HFFc6 (cell line): ENCODE results near the gene TMEM203. TPM values are rescaled to one million over a fixed set of nuclear protein-coding genes. Genes with fewer than 3 reads are reported as not detected.

Source experiments
- DNase-seq: peaks from one replicate; pipeline ENCODE4 v3.0.0-alpha.2; 2018
- H3K27ac Mint-ChIP-seq: 2 replicates; pipeline ENCODE4 v1.8.0; 2020; ENCODE audit warnings: mild to moderate bottlenecking, mixed read lengths
- H3K27me3 Mint-ChIP-seq: 2 replicates; pipeline ENCODE4 v1.8.0; 2021; ENCODE audit warnings: mild to moderate bottlenecking, moderate library complexity, mixed read lengths; ENCODE audit not compliant: insufficient read depth
- H3K36me3 Mint-ChIP-seq: 2 replicates; pipeline ENCODE4 v1.8.0; 2021; ENCODE audit warnings: low read depth, mixed read lengths
- H3K4me1 Mint-ChIP-seq: 2 replicates; pipeline ENCODE4 v1.8.0; 2020; ENCODE audit warnings: low read depth, mixed read lengths
- H3K4me3 Mint-ChIP-seq: 2 replicates; pipeline ENCODE4 v1.8.0; 2020; ENCODE audit warnings: mild to moderate bottlenecking, moderate library complexity, mixed read lengths
- H3K9me3 Mint-ChIP-seq: 2 replicates; pipeline ENCODE4 v1.8.0; 2020; ENCODE audit warnings: mild to moderate bottlenecking, mixed read lengths
- total RNA-seq, 6 experiments: library from RNA; stranded (reverse); fragmentation: NEBNext Ultra II Directional; extraction: Animal tissue kit (Norgen Biotek cat#: 25700); gene quantifications; 2 replicates in 1 of 6; 3 replicates in 5 of 6; pipeline ENCODE4 v1.2.3, GENCODE V29; 2021
- TF ChIP-seq, protein P1 (sequence below): fragments of 200-600 bp; sonication (generic); IDR thresholded peaks from 2 replicates; pipeline ENCODE4 v1.5.0; 2021; ENCODE audit warnings: antibody characterized with exemption, mild to moderate bottlenecking

TMEM203 gene
- total RNA-seq, 6 experiments from 2014 or later = 38.7 to 47.4 (median 40.1) TPM

DNA sequence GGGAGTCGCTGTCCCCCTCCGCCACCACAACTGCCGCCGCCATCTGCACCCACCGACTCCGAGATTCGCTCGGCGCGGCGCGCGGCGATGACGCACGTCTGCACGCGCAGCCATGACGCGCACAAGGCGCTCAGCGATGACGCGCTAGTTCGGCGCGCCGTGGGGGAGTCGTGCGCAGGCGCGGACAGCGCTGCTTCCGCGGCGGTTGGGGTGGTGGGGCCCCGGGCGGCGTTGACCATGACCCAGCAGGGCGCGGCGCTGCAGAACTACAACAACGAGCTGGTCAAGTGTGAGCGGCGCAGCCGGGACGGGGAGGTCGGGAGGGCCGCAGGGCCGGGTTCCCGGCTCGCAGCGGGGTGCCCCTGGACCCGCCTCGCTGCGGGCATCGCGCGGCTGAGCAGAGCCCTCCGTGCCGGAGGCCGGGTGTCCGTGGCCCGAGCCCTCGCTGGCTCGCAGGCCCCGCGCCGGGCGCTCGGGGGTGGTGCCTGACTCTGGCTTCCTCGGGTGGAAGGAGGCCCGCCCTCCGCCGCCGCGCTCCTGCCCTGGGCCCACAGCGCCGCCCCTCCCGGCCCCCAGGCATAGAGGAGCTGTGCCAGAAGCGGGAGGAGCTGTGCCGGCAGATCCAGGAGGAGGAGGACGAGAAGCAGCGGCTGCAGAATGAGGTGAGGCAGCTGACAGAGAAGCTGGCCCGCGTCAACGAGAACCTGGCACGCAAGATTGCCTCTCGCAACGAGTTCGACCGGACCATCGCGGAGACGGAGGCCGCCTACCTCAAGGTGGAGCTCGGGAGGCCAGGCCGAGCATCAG, 16.8 kb downstream of the TMEM203 start, which contains the start of the genes ANAPC2 and SSNA1:
TSS of gene ANAPC2 (minus strand) at position 71 of the 807 bp plus-strand sequence. CDS start at position 43, 28 bp downstream.
TSS of gene SSNA1 (plus strand) at position 187 of the 807 bp plus-strand sequence. CDS start at position 238, 51 bp downstream.
- Mint-ChIP-seq H3K27ac (peak within 1 kb of the TSS; percentile 94), H3K36me3 (no peaks in the 10 kb centered on the region; the same call in none of the 2 replicates), H3K27me3 (peaks cover 3% of the 10 kb centered on the region), H3K4me3 (peak within 1 kb of the TSS; percentile 97), H3K9me3 (no peaks in the 10 kb centered on the region), H3K4me1 (peaks cover 32% of the 10 kb centered on the region)
- peak; percentile 91 for DNase-seq
- TF ChIP-seq, protein P1, sequence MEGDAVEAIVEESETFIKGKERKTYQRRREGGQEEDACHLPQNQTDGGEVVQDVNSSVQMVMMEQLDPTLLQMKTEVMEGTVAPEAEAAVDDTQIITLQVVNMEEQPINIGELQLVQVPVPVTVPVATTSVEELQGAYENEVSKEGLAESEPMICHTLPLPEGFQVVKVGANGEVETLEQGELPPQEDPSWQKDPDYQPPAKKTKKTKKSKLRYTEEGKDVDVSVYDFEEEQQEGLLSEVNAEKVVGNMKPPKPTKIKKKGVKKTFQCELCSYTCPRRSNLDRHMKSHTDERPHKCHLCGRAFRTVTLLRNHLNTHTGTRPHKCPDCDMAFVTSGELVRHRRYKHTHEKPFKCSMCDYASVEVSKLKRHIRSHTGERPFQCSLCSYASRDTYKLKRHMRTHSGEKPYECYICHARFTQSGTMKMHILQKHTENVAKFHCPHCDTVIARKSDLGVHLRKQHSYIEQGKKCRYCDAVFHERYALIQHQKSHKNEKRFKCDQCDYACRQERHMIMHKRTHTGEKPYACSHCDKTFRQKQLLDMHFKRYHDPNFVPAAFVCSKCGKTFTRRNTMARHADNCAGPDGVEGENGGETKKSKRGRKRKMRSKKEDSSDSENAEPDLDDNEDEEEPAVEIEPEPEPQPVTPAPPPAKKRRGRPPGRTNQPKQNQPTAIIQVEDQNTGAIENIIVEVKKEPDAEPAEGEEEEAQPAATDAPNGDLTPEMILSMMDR = peak; percentile 65

DNA sequence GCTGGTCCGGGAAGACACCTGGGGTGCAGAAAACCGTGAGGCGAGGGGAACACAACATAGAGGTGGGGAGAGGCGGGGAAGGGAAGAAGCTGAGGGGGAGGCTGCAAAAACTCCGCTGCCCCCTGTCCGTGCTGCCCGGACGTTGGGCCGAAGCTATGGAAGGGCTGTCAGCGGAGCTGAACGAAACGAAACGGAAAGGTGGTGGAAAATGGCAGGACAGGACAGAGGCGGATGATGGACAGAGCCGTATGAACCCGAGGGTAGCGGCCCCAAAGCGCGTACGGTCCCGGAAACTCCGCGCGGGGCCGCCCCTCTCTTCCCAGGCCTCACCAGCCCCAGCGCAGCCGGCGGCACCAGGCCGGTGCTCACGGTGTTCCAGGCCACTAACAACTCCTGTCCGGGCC, 17.4 kb downstream of the TMEM203 start:
- peaks cover 3% of the 10 kb centered on the region for H3K27me3 Mint-ChIP-seq
- H3K4me3 Mint-ChIP-seq = peak overlapping the region; percentile 97
- peak overlapping the region; percentile 94 for H3K27ac Mint-ChIP-seq
- no peaks in the 10 kb centered on the region; the same call in none of the 2 replicates for H3K36me3 Mint-ChIP-seq
- no peaks in the 10 kb centered on the region for H3K9me3 Mint-ChIP-seq
- H3K4me1 Mint-ChIP-seq = peaks cover 32% of the 10 kb centered on the region
- DNase-seq = no peak
- TF ChIP-seq, protein P1 = no peak

DNA sequence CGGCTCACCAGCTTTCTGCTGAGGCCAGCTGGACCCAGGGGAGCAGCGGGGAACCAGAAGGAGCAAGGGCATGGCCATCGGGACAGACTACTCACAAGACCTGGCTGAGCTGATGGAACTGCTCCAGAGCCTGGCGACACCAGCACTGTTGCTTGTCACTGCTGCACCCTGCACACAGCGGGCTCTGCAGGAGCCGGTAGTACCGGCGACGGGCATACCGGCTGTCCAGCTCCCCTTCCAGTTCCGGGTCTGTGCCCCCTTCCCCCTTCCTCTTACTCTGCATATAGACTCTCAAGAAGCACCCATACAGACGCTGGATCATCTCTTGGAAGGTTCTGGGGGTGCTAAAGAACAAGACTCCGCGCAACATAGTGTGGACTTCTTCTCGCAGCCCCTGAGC, 18.1 kb downstream of the TMEM203 start:
- peak overlapping the region; percentile 94 for H3K27ac Mint-ChIP-seq
- TF ChIP-seq, protein P1 = no peak
- peak overlapping the region; percentile 97 for H3K4me3 Mint-ChIP-seq
- H3K36me3 Mint-ChIP-seq = no peaks in the 10 kb centered on the region; the same call in none of the 2 replicates
- peaks cover 3% of the 10 kb centered on the region for H3K27me3 Mint-ChIP-seq
- H3K9me3 Mint-ChIP-seq = no peaks in the 10 kb centered on the region
- DNase-seq = no peak
- peaks cover 32% of the 10 kb centered on the region for H3K4me1 Mint-ChIP-seq

DNA sequence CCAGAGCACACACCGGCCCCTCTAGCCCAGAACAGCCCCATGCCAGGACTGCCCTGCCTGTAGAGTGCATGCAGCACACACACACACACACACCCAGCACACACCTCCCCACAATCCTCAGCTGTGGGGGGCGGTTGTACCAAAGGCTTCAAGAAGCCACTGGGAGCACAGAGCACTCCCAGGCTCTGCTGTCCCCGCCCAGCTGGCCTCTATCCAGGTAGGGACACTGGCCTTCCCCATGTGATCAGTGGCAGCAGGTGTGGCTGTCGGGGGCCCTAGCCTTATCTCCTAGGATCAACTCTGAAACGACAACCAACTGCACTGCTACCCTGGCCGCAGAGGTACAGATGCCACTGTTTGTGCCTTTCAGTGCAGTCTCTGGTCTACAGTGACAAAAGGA, 19.1 kb downstream of the TMEM203 start:
- TF ChIP-seq, protein P1 = no peak
- H3K27me3 Mint-ChIP-seq = peaks cover 6% of the 10 kb centered on the region; the same call in 1 of the 2 replicates
- no peak for DNase-seq
- H3K9me3 Mint-ChIP-seq = no peaks in the 10 kb centered on the region
- H3K4me3 Mint-ChIP-seq = peak overlapping the region; percentile 97
- H3K36me3 Mint-ChIP-seq = peaks cover 4% of the 10 kb centered on the region
- peaks cover 32% of the 10 kb centered on the region for H3K4me1 Mint-ChIP-seq
- H3K27ac Mint-ChIP-seq = no peak overlapping the region

DNA sequence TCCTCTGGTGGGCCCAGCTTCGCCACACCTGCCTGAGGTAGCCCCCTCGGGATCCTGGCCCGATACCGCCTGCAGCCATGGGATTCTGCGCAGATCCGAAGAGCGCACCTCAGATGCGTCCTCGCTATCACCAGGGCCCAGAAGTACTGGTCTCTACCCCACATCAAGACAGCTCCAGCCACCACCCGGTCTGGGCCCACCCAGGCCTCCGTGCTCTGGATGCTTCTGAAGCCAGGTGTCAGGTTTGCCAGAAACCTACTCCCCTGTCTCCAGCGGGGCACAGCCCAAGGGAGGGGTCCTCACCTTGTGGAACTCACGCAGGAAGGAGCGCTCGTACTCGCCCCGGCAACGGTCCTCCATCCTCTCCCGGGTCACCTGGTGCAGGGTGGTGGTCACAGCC, 19.5 kb downstream of the TMEM203 start:
- Mint-ChIP-seq H3K4me3 (no peak overlapping the region), H3K9me3 (no peaks in the 10 kb centered on the region)

More for the DNA sequence above, 19.5 kb downstream of the TMEM203 start:
- Mint-ChIP-seq H3K4me1 (peaks cover 31% of the 10 kb centered on the region), H3K27me3 (peaks cover 6% of the 10 kb centered on the region; the same call in 1 of the 2 replicates), H3K27ac (no peak overlapping the region), H3K36me3 (peaks cover 4% of the 10 kb centered on the region)
- DNase-seq = no peak
- TF ChIP-seq, protein P1 = no peak
